Kidney (tissue), 14 donors: ENCODE results near the gene PLSCR3. TPM values are rescaled to one million over a fixed set of nuclear protein-coding genes. Genes with fewer than 3 reads are reported as not detected.

Source experiments
- DNase-seq, 5 donors: peaks; one replicate each; pipeline ENCODE4 v3.0.0-alpha.2; 2013 to 2020
- FAIRE-seq: peaks from 2 replicates; lab custom pipeline; 2012; peaks lifted over from hg19 to GRCh38; lab: Jason Lieb, UNC
- H3K27ac ChIP-seq, 2 donors: one replicate each; pipeline ENCODE4 v1.7.0; 2013; ENCODE audit warnings: low read depth in 2 of 2, low read length in 2 of 2, inconsistent platforms in 1 of 2
- H3K27me3 ChIP-seq: one replicate; pipeline ENCODE4 v1.7.1; 2013; ENCODE audit warnings: low read length, inconsistent platforms; ENCODE audit not compliant: control insufficient read depth, insufficient read depth
- H3K36me3 ChIP-seq, 3 donors: one replicate each; pipeline versions ENCODE4 v1.7.0 to v1.7.1; 2013; ENCODE audit warnings: low read length in 3 of 3, control low read depth in 1 of 3, inconsistent platforms in 1 of 3; ENCODE audit not compliant: insufficient read depth in 3 of 3, control insufficient read depth in 2 of 3
- H3K4me1 ChIP-seq, 3 donors: one replicate each; pipeline versions ENCODE4 v1.7.0 to v1.7.1; 2013; ENCODE audit warnings: low read length in 3 of 3, inconsistent platforms in 1 of 3, low read depth in 1 of 3; ENCODE audit not compliant: control insufficient read depth in 2 of 3, insufficient read depth in 2 of 3
- H3K4me3 ChIP-seq, 3 donors: one replicate each; pipeline versions ENCODE4 v1.7.0 to v1.8.1; 2013; ENCODE audit warnings: low read length in 3 of 3, control low read depth in 1 of 3, inconsistent platforms in 1 of 3
- H3K9ac ChIP-seq, 3 donors: one replicate each; pipeline versions ENCODE4 v1.7.0 to v1.7.1; 2013; ENCODE audit warnings: low read length in 3 of 3, control low read depth in 1 of 3, inconsistent platforms in 1 of 3
- H3K9me3 ChIP-seq, 3 donors: one replicate each; pipeline versions ENCODE4 v1.7.0 to v1.7.1; 2013; ENCODE audit warnings: low read length in 3 of 3, control low read depth in 1 of 3, inconsistent platforms in 1 of 3; ENCODE audit not compliant: control insufficient read depth in 2 of 3, insufficient read depth in 1 of 3
- CTCF ChIP-seq: IDR thresholded peaks from 3 replicates; pipeline ENCODE4 v1.5.1; 2012; ENCODE audit warnings: mild to moderate bottlenecking, moderate library complexity, borderline replicate concordance; ENCODE audit not compliant: insufficient read depth; ENCODE audit errors: extremely low read depth
- intact Hi-C: fragments of 100-400 bp; cut with DNase I; formaldehyde crosslinking; loops from one replicate; pipeline ENCODE4 v1.11.1; 2022
- polyA plus RNA-seq: library from polyadenylated mRNA; stranded (reverse); fragments of 350-450 nt; fragmentation: Illumina TruSeq; extraction: RNeasy Lipid Tissue Mini Kit (QIAGEN cat#74804); gene quantifications from one replicate; pipeline ENCODE4 v1.2.3, GENCODE V29; 2014; ENCODE audit warnings: low read depth, low replicate concordance; ENCODE audit not compliant: insufficient read depth
- total RNA-seq: library from RNA; stranded (reverse); fragmentation: NEBNext Ultra II Directional; extraction: Animal tissue kit (Norgen Biotek cat#: 25700); gene quantifications from one replicate; pipeline ENCODE4 v1.2.1, GENCODE V29; 2021
- donor health status: control.
- donor health status: control.
- donor health status: control.
- donor health status: control.
- donor health status: control.
- donor health status: DM: yes; HTN: yes; CAD: no.
- donor health status: Normal renal cell carcinoma (clear cell type).

PLSCR3 gene
- total and polyA plus RNA-seq, 2 donors from 2014 or later: 26.4 to 35.0 TPM

DNA sequence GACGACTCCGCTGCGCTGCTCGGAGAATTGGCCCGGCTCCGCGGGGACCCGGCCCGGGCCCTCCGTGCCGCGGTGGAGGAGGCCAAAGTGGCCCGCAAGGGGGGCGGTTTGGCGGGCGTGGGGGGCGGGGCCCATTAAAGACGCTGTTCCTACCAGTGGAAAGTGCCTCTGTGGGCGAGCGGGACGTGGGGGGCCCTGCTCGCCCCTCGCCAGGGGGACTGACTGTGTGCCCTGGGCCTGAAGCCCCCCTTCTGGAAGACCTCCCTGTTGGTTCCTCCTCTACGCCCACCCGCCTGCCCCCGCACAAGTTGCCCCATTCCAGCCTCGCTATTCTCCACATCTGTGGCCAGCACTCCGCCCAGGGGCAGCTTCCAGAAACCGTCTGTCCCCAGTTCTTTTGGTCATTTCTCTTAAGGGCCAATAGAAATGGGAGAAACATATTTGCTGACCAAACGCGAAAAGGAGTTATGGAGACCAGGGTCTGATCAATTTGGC is 43.1 kb upstream of the PLSCR3 start:
- Histone ChIP-seq H3K27me3 (peaks cover 7% of the 10 kb centered on the region), H3K4me3 (peak overlapping the region; percentile 42 to 79 (median 52)), H3K36me3 (no peaks in the 10 kb centered on the region), H3K9ac (peak overlapping the region in 2 of 3 donors; percentile 26 to 48), H3K4me1 (peaks cover 0 to 26% (median 5%) of the 10 kb centered on the region in 3 donors), H3K9me3 (no peaks in the 10 kb centered on the region), H3K27ac (peak overlapping the region; percentile 37 to 86)
- no peak for TF ChIP-seq CTCF
- intact Hi-C loops: no loop called here
- DNase-seq: peak in 1 of 5 donors; percentile 81
- no peak for FAIRE-seq

DNA sequence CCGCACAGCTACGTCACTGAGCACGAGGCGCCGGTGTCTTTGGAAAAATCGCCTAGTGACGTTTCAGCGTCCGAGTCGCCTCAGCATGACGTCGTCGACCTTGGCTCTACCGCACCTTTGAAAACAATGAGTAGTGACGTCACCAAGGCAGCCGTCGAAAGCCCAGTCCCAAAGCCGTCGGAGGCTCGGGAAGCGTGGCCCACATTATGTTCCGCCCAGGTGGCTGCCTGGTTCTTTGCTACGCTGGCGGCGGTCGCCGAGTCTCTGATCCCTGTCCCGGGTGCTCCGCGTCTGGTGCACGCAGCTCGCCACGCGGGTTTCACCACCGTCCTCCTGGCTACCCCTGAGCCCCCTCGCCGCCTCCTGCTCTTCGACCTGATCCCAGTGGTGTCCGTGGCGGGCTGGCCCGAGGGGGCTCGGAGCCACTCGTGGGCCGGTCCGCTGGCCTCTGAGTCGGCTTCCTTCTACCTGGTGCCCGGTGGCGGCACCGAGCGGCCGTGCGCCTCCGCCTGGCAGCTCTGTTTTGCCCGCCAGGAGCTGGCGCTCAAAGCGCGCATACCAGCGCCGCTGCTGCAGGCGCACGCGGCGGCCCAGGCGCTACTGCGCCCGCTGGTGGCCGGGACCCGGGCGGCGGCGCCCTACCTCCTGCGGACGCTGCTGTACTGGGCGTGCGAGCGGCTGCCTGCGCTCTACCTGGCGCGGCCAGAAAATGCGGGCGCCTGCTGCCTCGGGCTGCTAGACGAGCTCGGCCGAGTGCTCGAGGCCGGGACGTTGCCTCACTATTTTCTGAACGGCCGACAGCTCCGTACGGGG is 42.4 kb upstream of the PLSCR3 start:
- intact Hi-C loops: no loop called here
- Histone ChIP-seq H3K9ac (peak overlapping the region in 2 of 3 donors; percentile 24 to 32), H3K9me3 (no peaks in the 10 kb centered on the region), H3K4me3 (peak overlapping the region; percentile 21 to 79 (median 78)), H3K27ac (peak overlapping the region; percentile 78 to 86), H3K4me1 (peaks cover 0 to 26% (median 5%) of the 10 kb centered on the region in 3 donors), H3K27me3 (peaks cover 7% of the 10 kb centered on the region), H3K36me3 (no peaks in the 10 kb centered on the region)
- DNase-seq (peak; percentile 87 to 94 (median 91)), FAIRE-seq (no peak)
- TF ChIP-seq CTCF: peak; percentile 93

DNA sequence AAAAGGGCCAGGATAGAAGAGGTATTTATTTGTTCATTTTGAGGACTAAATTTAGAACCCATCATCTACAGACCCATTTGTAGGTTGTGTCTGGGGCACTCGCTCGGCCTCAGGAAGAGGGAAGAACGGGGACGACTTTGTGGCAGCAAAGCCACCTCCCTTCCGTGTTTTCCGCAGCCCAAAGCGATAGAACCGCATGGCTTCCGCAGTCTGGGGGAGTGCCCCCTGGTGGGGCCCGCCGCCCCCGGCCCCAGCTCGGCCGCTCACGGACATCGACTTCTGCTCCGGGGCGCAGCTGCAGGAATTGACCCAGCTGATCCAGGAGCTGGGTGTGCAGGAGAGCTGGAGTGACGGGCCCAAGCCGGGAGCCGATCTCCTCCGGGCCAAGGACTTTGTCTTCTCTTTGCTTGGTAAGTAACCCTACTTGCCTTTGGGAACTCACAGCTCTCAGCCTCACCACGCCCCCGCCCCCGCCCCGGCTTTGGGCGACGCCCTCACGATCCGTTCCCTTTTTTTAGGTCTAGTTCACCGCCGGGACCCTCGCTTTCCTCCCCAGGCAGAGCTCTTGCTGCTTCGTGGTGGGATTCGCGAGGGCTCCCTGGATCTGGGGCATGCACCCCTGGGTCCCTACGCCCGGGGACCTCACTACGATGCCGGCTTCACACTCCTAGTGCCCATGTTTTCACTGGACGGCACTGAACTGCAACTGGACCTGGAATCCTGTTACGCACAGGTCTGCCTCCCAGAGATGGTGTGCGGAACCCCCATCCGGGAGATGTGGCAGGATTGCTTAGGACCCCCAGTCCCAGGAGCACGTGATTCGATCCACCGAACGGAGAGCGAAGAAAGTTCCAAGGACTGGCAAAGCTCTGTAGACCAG is 41.6 kb upstream of the PLSCR3 start:
- Histone ChIP-seq H3K27ac (peak overlapping the region; percentile 78 to 86), H3K9me3 (no peaks in the 10 kb centered on the region), H3K4me1 (peaks cover 0 to 26% (median 5%) of the 10 kb centered on the region in 3 donors), H3K9ac (peak overlapping the region; percentile 24 to 32 (median 27)), H3K4me3 (peak overlapping the region; percentile 63 to 79 (median 78)), H3K36me3 (no peaks in the 10 kb centered on the region), H3K27me3 (peaks cover 7% of the 10 kb centered on the region)
- intact Hi-C loops: no loop called here
- DNase-seq: peak in 4 of 5 donors; percentile 48 to 87 (median 60)
- FAIRE-seq: no peak
- no peak for TF ChIP-seq CTCF
